ENCODE measurements around the gene C1RL.
"Not testable (repeated sequence)": the region's sequence is repeated elsewhere in the genome, so short reads cannot be mapped to it uniquely, and the experiment has no call there.

The C1RL gene

DNA sequence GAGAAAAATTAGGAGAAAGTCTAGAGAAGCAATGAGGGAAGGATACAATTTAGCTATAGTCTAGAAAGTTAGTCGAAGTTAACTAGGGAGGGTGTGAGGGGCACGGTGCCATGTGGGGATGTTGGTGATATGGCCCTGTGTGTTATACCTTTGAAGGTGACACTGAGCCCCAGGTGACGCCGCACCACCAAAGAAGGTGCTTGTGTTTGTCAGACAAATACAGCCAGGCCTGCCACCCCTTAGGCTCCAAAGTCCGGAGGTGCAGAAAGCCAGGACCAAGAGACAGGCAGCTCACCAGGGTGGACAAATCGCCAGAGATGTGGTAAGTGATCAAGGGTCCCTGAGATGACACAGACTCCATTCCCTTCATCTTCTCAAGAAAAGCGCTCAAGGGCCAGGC lies 47.4 kb downstream of the C1RL start:
- DNase-seq (ENCODE audit: low read depth): no peak

DNA sequence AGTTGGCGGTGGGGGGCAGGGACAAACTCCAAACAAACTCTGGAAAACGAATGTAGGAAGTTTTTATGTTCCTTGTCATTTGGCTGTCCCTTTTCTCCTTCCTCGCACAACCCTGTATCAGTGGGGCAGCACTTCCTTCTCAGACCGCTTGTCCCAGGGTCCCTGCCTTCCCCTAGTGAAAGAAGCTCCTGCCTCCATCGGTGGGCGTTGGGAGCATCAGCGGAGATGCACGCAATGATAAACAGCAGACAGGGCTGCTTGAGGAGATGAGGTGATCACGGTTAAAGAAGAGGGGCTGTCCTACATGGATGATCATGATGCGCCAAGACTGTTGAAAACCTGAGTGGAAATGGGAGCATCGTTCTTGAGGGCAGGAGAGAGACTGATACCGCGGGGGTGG lies 47.9 kb downstream of the C1RL start:
- no peak for DNase-seq (ENCODE audit: low read depth)

DNA sequence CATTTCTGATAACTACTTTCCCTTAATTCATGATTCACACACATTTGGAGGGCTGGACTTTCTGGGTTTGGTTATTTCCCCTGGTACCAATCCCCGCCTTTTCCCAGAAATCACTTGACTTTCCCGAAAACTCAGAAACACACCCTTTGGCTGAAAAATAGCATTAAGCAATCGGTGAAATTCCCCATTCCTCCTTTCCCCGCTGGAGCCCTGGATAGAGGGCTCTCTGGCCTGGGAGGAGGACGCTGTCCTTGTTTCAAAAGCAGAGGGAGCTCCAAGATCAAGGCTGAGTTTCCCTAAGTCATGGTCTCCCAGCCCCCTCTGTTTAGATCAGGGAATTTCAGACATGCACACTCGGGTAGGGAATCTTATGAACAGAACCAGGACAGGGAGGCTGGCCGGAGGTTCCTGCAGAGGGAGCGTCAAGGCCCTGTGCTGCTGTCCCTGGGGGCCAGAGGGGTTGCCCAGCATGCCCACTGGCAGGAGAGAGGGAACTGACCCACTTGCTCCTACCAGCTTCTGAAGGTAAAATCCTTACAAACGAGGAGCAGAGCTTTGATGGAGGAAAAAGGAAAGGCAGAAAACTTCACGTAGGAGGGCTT lies 48.6 kb downstream of the C1RL start, which contains the start of gene C1S:
TSS of gene C1S (plus strand) at position 366 of the 602 bp plus-strand sequence. CDS start 1,195 bp downstream, outside the sequence.
- DNase-seq (ENCODE audit: low read depth): no peak

DNA sequence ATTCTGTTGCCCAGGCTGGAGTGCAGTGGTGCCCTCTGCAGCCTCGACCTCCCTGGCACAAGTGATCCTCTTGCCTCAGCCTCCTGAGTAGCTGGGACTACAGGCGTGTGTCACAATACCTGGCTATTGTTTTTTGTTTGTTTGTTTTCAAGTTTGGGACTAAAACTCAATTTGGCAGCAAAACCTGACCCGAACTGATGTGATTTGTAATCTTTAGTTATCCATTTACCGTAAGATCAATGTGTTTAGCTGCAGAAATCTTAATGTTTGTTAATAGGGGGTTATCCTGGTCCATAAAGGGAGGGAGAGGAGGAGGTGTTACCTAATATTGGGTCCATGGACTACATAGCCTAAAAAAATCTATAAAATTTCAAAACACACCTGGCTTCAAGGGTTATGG lies 49.2 kb downstream of the C1RL start:
- no peak for DNase-seq (ENCODE audit: low read depth)

DNA sequence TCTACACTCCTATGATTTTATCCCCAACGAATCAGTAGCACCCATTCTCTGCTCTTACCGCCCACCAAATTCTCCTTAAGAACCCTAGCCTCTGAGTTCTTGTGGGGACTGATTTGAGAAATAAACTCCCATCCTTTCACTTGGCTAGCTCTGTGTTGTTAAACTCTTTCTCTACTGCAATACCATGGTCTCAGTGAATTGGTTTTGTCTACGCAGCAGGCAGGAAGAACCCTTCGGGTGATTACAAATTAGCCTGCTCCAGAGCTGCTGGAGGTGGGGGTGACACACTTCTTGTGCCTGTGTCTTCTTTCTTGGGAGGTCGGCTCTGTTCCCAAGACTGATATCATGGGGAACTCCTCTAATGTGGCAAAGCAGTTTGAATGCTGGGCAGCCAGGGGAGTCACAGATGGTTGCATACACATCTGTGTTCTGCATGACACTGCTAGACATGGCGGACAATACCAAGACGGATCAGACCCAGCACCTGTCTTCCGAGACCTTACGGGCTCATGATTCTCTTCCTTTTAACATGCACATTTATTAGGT lies 50.1 kb downstream of the C1RL start:
- no peak for DNase-seq (ENCODE audit: low read depth)

DNA sequence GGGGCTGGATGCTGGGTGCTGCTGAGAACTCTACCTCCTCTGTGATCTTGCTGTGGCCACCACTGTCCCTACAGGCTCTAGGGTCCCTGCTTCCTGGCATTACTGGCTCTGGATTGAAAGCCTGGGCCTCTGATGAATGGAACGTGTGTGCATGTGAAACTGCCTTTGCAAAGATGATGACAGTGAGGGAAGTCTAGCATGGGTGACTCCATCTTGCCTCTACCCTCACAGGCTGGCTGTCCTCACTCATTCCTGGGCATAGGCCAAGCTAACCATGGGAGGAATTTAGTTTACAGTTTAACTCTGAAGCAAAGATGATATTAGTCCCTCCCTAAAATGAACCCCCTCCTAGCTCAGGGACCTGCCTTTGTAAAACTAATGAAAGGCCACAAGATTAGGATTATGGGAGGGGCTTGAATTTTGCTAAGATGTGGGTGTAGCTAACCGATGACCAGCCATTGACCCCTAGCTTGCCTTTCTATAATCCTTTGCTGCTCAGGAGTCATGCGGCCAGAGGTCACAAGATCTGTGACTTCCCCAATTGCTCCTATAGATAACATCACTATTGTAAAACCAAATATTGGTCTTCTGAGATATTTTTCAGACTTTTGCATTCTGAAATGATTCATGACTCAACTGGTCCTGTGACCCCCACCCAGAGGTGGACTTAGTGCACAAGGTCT lies 50.7 kb downstream of the C1RL start:
- no peak for DNase-seq (ENCODE audit: low read depth)

DNA sequence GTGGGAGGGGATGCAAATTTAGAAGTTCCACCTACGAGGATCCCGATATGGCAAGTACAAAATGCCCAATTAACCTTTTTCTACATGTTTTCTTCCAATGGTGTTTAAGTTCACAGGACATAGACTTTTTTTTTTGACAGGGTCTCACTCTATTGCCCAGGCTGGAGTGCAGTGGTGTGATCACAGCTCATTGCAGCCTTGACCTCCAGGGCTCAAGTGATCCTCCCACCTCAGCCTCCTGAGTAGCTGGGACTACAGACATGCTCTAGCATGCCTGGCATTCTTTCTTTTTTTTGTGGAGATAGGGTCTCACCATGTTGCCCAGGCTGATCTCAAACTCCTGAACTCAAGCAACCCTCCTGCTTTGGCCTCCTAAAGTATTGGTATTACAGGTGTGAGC lies 53.3 kb downstream of the C1RL start:
- not testable (repeated sequence) for DNase-seq (ENCODE audit: low read depth)

DNA sequence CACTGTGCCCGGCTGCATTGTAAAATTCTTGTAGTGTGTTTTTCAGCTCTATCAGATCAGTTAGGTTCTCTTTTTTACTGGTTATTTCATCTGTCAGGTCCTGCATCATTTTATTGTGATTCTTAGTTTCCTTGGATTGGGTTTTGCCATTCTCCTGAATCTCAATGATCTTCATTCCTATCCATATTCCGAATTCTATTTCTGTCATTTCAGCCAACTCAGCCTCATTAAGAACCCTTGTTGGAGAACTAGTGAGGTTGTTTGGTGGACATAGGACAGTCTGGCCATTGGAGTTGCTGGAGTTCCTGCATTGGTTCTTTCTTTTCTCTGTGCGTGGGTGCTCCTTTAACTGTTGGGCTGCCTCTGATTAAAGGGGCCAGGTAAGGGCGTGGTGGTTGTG lies 54.1 kb downstream of the C1RL start:
- no peak for DNase-seq (ENCODE audit: low read depth)

DNA sequence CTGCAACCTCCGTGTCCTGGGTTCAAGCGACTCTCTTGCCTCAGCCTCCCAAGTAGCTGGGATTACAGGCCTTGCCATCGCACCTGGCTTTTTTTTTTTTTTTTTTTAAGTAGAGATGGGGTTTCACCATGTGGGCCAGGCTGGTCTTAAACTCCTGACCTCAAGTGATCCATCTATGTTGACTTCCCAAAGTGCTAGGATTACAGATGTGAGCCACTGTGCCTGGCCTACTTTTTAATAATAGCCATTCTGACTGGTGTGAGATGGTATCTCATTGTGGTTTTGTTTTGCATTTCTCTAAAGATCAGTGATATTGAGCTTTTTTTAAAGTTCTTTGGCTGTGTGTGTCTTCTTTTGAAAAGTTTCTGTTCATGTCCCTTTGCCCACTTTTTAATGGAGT lies 59.0 kb downstream of the C1RL start:
- DNase-seq (ENCODE audit: low read depth): not testable (repeated sequence)

DNA sequence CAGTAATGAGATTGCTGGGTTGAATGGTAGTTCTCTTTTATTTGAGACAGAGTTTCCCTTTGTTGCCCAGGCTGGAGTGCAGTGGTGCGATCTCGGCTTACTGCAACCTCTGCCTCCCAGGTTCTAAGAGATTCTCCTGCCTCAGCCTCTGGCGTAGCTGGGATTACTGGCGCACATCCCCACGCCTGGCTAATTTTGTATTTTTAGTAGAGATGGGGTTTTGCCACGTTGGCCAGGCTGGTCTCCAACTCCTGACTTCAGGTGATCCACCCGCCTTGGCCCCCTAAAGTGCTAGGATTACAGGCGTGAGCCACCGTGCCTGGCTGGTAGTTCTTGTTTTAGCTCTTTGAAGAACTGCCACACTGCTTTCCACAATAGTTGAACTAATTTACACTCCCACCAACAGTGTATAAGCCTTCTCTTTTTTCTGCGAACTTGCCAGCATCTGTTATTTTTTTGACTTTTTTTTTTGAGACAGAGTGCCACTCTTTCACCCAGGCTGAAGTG lies 59.5 kb downstream of the C1RL start:
- not testable (repeated sequence) for DNase-seq (ENCODE audit: low read depth)

DNA sequence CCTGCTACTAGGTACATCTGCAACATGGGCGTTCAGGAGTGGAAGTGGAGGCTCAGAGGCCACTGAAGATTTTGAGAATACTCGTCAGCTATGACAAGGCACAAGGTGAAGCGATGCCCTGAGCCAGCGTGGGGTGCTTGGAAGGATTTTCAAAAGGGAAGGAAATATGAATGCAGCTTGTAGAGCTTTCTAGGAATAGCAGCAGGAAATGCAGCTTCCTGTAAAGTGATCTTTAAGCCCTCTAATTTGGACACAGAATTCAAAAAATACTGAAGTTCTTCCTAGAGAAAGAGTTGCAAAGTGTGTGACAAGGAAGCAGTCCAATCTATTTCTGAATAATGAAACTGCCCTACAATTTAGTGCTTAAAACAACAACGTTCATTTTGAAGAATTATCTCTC lies 61.7 kb downstream of the C1RL start:
- no peak for DNase-seq (ENCODE audit: low read depth)

DNA sequence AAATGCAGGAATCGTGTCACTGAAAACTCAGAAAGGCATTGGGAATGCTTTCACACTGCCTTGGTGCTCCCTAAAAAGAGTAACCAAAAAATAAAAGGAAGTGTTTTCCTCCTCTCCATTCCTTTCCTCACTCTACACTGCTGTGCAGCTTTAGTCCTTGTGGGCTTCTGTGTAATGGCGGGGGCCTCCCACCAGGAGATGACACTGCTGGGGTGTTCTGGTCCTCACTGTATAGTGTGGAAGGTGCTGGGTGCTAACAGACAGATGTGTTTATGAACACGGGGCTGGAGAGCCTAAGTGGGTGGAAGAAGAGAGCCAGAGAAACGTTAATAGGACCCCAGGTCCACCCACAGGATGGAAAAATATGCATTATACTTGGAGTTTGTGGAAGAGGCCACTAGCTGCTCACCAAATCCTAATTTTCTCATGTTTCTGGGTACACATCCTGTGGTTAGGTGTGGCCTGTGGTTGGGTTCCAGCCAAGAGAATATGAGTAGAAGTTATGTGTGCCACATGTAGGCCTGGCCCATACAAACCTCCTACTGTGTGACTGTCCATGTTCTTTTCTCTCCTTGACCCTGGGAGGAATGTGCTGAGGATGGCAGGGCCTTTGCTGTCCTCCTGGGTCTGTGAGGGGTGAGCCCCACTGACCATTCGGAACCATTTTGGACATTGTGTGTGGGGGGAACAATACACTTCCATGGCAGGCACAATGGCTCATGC lies 62.5 kb downstream of the C1RL start:
- no peak for DNase-seq (ENCODE audit: low read depth)

DNA sequence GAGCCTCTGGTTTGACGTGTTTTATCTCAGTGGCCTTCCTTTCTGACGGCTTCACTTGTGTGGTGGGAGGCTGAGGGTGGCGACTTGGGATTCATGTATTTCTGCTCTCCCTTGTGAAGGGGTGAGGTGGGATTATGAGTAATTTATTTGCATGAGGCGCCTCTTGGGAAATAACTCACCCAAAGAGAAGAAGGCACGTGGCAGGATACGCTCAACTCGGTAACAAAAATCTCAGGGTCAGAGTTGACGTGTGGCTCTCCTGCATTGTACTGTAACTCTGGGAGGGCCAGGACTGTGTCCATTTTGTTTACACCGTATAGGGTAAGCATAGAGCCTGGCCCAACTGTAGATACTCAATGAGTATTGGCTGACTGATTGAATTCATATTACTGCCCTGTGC lies 63.1 kb downstream of the C1RL start:
- no peak for DNase-seq (ENCODE audit: low read depth)
